ENCODE measurements around the gene RRAS2. TPM values are rescaled to one million over a fixed set of nuclear protein-coding genes. Genes with fewer than 3 reads are reported as not detected.

Gene RRAS2
- polyA plus RNA-seq, 4 donors = 45.9 to 59.1 (median 55.0) TPM

DNA sequence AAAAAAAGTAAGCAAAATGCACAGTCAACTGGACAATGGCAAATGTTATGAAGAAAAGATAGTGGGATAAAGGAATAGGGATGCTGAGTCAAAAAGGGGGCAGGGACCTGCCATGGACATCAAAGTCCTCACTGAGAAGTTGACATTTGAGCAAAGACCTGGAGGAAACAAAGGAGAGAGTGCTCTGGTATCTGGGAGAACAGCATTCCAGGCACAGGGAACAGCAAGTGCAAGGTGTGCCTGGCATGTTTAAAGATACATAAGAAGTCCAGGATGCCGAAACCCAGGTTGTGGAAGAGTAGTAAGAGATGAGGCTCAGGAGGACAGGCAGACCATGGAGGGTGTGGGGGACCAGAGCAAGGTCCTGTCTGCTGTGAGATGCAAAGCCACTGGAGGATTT, 123.3 kb downstream of the RRAS2 start:
- DNase-seq (ENCODE audit: low read depth in 4 of 4, low spot score in 2 of 4) = no peak

DNA sequence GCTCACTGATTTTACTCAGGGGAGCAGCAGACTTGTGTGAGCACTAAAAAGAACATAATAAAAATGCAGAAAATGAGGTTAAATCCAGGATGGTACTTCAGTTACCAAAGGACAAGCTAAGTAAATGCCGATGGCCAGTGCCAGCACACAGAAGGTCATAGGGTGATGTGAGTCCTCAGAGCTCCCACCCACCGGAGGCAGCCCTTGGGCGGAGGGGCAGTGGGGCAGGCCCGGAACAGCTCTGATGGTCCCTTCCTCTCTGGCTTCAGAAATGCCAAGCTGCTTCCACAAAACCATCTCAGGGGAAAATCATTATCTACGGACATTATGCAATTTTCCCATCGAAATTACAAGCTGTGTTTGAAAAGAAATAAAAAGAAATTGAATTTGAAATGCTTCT, 124.5 kb downstream of the RRAS2 start:
- no peak for DNase-seq (ENCODE audit: low read depth in 4 of 4, low spot score in 2 of 4)

DNA sequence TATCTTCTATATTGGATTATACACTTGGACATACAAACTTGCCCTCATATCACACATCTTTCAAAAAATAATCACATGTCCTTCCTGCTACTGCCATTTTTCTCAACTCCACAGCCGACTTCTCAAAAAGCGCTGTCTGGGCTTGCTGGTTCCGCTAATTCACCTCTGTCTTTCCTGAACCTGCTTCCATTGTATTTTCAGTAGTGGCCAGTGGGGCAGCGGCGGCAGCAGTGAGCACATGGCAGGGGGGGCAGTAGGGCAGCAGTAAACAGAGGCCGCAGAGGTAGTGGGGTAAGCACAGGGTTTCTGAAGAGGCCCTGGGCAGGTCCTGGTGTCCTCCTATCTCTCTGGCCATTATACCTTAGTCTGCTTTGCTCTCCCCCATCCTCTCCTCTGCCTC, 126.3 kb downstream of the RRAS2 start:
- DNase-seq (ENCODE audit: low read depth in 4 of 4, low spot score in 2 of 4) = no peak

DNA sequence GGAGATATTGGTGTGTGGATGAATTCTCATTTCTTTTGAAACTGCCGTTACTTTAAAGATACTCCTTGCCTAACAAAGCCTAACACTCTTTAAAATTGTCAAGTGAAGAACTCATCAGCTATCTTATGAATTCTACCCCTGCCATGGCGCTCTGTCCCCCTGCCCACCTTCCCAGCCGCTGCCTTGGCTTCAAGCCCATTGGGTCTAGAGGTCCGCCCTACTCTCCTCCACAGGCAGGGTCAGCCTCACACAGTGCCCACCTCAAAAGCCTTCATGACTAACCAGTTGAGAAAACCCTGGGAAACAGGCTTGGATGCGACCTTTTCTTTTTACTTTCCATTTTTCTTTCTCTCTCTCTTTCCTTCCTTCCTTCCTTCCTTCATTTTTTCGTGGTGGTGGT, 128.6 kb downstream of the RRAS2 start:
- DNase-seq (ENCODE audit: low read depth in 4 of 4, low spot score in 2 of 4) = no peak

DNA sequence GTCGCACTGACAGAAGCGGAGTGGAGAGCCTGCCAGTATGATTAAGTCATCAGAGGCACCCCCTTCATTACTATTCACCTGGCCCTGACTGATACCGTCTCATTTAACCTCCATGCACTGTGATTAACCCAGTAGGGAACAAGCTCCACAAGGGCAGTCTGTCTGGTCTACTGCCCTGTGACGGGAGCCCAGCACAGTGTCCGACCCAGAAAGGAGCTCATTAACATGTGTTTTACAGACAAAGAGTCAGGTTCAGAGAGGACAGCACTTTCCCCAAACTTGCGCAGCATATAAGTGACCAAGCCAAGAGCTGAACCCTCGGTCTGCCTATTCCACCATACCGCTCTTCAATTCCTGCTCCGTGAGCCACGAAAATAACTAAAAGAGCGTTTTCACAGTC, 129.5 kb downstream of the RRAS2 start:
- no peak for DNase-seq (ENCODE audit: low read depth in 4 of 4, low spot score in 2 of 4)

DNA sequence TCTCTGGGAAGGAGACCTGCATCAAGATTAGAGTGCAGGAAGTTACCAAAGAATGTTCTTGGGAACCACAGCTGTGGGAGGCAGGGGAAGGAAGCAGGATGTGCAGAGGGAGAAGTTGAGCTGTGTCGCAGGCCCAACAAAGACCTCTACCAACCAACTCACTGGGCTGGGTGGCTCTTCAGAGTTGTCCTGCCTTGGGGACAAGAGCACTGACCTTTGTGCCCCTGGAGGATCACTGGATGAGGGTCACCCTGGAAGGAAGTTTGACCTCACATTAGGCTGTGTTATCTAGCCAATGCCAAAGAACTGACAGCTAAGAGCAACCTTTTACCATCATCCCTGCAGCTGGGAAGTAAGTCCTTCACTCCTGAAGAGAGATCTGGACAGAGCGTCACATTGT, 130.6 kb downstream of the RRAS2 start:
- DNase-seq (ENCODE audit: low read depth in 4 of 4, low spot score in 2 of 4) = no peak

Other genes starting within 250 kb of the RRAS2 start
- 100 to 1,000 TPM; 123 to 167 (median 144) TPM for gene COPB1, start 140.6 kb upstream of the RRAS2 start, polyA plus RNA-seq (ENCODE audit: insufficient read length in 4 of 4)
- gene PSMA1, start 161.2 kb upstream of the RRAS2 start, polyA plus RNA-seq (ENCODE audit: insufficient read length in 4 of 4) = 100 to 1,000 TPM; 162 to 187 (median 172) TPM

All from left renal cortex interstitium (tissue), 4 donors.